ENCODE data around the gene IFT122. TPM values are rescaled to one million over a fixed set of nuclear protein-coding genes. Genes with fewer than 3 reads are reported as not detected.
A peak's percentile ranks its signal among the peaks of the same experiment; 100 is the strongest.
"Not testable (repeated sequence)": the region's sequence is repeated elsewhere in the genome, so short reads cannot be mapped to it uniquely, and the experiment has no call there.

Gene IFT122
- total RNA-seq, 2 donors from 2014 or later = 60.8 to 91.3 TPM

DNA sequence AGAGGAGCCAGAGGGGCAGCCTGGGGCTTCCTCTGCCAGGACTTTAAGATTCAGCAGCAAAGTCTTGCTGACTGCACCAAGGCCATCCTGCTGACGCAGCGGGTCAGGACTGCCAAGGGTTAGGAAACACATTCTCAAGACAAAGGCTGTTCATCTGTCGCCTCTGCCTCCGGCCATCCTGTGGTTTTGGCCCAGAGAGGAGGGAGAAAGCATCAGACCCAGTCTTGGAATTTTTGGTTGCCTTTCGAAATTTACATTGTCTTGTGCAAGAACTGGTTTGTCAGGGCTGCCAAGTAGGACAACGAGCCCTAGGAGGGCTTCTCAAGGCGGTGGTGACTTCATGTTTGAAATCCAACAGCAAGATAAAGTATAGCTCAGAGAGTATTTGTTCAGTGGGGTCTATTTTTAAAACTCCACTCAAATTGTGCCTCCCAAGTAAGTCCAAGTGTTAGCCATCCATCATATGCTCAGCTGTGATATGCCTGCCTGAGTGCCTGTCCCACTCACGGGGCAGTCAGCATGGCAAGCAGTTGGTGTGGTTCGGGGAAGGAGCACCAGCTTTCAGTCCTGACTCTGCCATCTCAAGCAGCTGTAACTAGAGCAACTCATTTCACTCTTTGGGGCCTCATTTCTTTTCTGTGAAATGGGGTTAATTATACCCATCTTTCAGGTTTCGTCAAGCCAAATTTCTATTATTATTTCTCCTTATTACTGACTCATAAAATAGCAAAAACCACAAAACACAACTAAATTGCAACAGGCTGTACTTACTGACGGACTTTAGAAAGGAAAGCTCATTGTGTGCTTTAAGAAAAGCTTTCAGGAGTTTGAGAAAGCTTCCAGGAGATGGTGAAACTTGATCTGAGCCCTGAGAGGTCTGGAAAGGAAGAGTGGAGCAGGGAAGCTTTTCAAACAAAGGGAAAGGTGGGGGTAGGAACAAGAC lies 46.0 kb downstream of the IFT122 start:
- DNase-seq (ENCODE audit: low spot score) = peak; percentile 66
- TF ChIP-seq, protein P1, sequence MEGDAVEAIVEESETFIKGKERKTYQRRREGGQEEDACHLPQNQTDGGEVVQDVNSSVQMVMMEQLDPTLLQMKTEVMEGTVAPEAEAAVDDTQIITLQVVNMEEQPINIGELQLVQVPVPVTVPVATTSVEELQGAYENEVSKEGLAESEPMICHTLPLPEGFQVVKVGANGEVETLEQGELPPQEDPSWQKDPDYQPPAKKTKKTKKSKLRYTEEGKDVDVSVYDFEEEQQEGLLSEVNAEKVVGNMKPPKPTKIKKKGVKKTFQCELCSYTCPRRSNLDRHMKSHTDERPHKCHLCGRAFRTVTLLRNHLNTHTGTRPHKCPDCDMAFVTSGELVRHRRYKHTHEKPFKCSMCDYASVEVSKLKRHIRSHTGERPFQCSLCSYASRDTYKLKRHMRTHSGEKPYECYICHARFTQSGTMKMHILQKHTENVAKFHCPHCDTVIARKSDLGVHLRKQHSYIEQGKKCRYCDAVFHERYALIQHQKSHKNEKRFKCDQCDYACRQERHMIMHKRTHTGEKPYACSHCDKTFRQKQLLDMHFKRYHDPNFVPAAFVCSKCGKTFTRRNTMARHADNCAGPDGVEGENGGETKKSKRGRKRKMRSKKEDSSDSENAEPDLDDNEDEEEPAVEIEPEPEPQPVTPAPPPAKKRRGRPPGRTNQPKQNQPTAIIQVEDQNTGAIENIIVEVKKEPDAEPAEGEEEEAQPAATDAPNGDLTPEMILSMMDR (IDR thresholded peaks at IDR 0.05) = no peak
- no peak for TF ChIP-seq POLR2AphosphoS5 (IDR thresholded peaks at IDR 0.05)
- no peak for TF ChIP-seq POLR2A (IDR thresholded peaks at IDR 0.05)
- intact Hi-C loops (cut with DNase I) = loop anchor here (10.0 kb wide), 1 partner anchor 109 kb away; no protein-coding TSS in a partner anchor
- 43% methylated on average over 11 of the region's 11 CpGs for WGBS
- no peaks in the 10 kb centered on the region for H3K9me3 ChIP-seq
- peak overlapping the region in 1 of 2 donors; percentile 10 for H3K27ac ChIP-seq
- H3K4me3 ChIP-seq = no peak overlapping the region
- no peaks in the 10 kb centered on the region for H3K27me3 ChIP-seq (replicated peaks; ENCODE audit: insufficient read depth)
- no peaks in the 10 kb centered on the region for H3K36me3 ChIP-seq
- H3K4me1 ChIP-seq (replicated peaks) = no peaks in the 10 kb centered on the region

DNA sequence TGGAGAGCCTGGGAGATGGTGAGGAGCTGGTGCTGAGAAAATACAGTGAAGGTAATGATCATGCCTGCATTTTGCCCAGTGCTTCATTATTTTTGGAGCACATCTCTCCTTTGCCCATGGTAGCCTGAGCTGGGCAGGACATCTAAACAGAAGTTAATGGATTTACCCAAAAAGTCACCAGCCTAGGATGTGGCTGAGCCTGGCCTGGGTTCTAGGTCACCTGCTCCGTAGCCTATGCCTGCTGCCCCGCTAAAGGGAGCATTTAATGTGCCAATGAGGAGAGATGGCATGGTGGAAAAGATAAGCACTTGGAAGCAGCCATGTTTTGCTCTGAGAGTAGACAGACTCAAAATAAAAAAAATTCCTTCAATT lies 46.6 kb downstream of the IFT122 start:
- no peaks in the 10 kb centered on the region for H3K27me3 ChIP-seq (replicated peaks; ENCODE audit: insufficient read depth)
- intact Hi-C loops (cut with DNase I) = loop anchor here (10.0 kb wide), 1 partner anchor 108 kb away; no protein-coding TSS in a partner anchor
- no peaks in the 10 kb centered on the region for H3K9me3 ChIP-seq
- no peak overlapping the region for H3K4me3 ChIP-seq
- DNase-seq (ENCODE audit: low spot score) = no peak
- WGBS = 89% methylated on average over 2 of the region's 2 CpGs
- H3K27ac ChIP-seq = peak overlapping the region in 1 of 2 donors; percentile 10
- TF ChIP-seq POLR2AphosphoS5 (IDR thresholded peaks at IDR 0.05) (no peak), POLR2A (IDR thresholded peaks at IDR 0.05) (no peak)
- TF ChIP-seq, protein P1 (IDR thresholded peaks at IDR 0.05) = no peak
- no peaks in the 10 kb centered on the region for H3K4me1 ChIP-seq (replicated peaks)
- H3K36me3 ChIP-seq = no peaks in the 10 kb centered on the region

DNA sequence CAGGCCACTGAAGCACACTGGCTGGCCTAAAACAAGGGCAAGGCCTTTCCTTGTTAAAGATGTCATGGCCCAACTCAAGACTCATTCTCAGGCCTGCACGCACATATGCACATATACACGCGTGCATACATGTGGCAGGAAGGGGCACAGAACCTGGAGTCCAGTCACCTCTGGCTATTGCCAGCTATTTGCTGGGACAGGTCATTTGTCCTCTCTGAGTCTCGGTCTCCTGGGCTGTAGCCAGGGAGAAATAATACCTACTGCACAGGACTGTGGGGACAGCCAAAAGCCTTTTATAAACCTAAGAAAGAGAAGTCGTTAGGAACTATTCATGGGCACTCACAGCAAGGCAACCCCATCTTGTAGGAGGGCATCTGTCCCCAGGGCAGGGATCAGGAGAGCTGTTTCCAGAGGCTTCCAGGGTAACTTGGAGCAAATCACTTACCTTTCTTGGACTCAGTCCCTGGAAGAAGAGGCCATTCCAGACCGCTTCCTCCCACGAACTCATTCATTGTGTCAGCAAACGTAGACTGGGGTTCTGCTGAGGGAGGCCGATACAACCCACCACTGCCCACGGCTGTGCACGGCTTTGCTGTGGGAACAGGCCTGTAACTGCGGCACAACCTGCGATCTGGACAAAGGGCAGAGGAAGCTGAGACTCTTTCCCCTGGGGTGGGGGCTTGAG lies 47.3 kb downstream of the IFT122 start:
- no peak overlapping the region for H3K4me3 ChIP-seq
- 87% methylated on average over 13 of the region's 13 CpGs for WGBS
- no peaks in the 10 kb centered on the region for H3K36me3 ChIP-seq
- H3K27ac ChIP-seq = peak overlapping the region in 1 of 2 donors; percentile 10
- H3K4me1 ChIP-seq (replicated peaks) = no peaks in the 10 kb centered on the region
- TF ChIP-seq POLR2A (IDR thresholded peaks at IDR 0.05) = no peak
- TF ChIP-seq POLR2AphosphoS5 (IDR thresholded peaks at IDR 0.05) = no peak
- TF ChIP-seq, protein P1 (IDR thresholded peaks at IDR 0.05) = no peak
- no peak for DNase-seq (ENCODE audit: low spot score)
- intact Hi-C loops (cut with DNase I) = loop anchor here (10.0 kb wide), 1 partner anchor 107 kb away; no protein-coding TSS in a partner anchor
- no peaks in the 10 kb centered on the region for H3K9me3 ChIP-seq
- no peaks in the 10 kb centered on the region for H3K27me3 ChIP-seq (replicated peaks; ENCODE audit: insufficient read depth)

DNA sequence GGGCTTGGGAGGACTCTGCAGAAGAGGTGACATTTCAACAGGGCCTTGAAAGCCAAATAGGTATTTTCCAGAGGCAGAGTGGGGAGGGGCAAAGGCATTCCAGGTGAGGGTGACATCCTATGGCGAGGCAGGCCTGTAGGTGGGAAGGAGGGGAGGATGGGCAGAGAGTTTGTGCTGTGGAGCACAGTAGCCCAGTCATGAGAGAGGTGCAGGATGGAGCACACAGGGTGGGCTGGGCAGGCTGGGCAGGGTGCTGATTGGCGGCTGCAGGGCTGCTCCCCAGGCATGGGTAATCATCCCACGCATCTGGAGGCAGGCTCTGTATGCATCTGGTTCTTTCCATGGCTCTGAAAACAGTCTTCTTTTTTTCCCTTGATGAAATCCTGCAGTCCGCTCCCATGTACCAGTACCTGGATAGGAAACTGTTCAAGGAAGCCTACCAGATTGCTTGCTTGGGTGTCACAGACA lies 47.9 kb downstream of the IFT122 start:
- H3K27me3 ChIP-seq (replicated peaks; ENCODE audit: insufficient read depth); H3K9me3 ChIP-seq; H3K4me1 ChIP-seq (replicated peaks); H3K4me3 ChIP-seq; DNase-seq (ENCODE audit: low spot score); H3K36me3 ChIP-seq; H3K27ac ChIP-seq: not testable (repeated sequence)
- 98% methylated on average over 4 of the region's 4 CpGs for WGBS
- intact Hi-C loops (cut with DNase I) = loop anchor here (10.0 kb wide), 1 partner anchor 107 kb away; no protein-coding TSS in a partner anchor

DNA sequence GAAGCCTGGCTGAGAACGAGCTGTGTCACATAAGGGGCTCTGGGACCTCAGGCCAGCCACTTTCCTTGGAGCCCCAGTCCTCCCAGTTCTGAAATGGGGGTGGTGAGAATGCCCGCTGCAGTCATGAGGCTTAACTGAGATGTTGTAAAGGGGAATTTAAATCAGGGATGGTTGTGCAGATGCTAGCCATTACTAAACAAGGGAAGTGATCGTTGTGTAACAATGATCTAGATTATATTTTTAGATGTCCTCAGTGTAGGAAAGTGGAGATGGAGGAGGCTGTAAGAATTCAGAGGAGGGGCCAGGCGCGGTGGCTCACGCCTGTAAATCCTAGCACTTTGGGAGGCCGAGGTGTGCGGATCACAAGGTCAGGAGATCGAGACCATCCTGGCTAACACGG lies 49.2 kb downstream of the IFT122 start:
- H3K27ac ChIP-seq; DNase-seq (ENCODE audit: low spot score): not testable (repeated sequence)
- intact Hi-C loops (cut with DNase I) = loop anchor here (10.0 kb wide), 1 partner anchor 106 kb away; no protein-coding TSS in a partner anchor

More for the DNA sequence above, 49.2 kb downstream of the IFT122 start:
- not testable (repeated sequence) for H3K9me3 ChIP-seq; H3K27me3 ChIP-seq (replicated peaks; ENCODE audit: insufficient read depth); H3K4me1 ChIP-seq (replicated peaks); H3K36me3 ChIP-seq; H3K4me3 ChIP-seq
- 92% methylated on average over 10 of the region's 10 CpGs for WGBS
